OCI-LY7 (cell line): ENCODE measurements around the gene MICAL3. TPM values are rescaled to one million over a fixed set of nuclear protein-coding genes. Genes with fewer than 3 reads are reported as not detected.

ENCODE experiments used
- BruUV-seq: library from RNA; stranded (reverse); fragments of 400-500 nt; replicated peaks from 2 replicates; lab custom pipeline; 2021; lab: Mats Ljungman, UMichigan
- CTCF ChIA-PET: fragments of 300-600 bp; sonication (Branson Sonifier 250); formaldehyde crosslinking; loops from one replicate; lab custom pipeline; 2022; ENCODE audit warnings: antibody characterized with exemption; ENCODE audit not compliant: unreplicated experiment; lab: Charles Lee
- POLR2A ChIA-PET: fragments of 300-600 bp; sonication (Branson Sonifier 250); formaldehyde crosslinking; loops from one replicate; lab custom pipeline; 2022; ENCODE audit warnings: antibody characterized with exemption; lab: Charles Lee
- DNase-seq: peaks from one replicate; pipeline ENCODE4 v3.0.0-alpha.2; 2015; ENCODE audit warnings: low spot score
- H2AFZ ChIP-seq: fragments of 200-600 bp; sonication (generic), shearing (Covaris generic); 2 replicates; pipeline ENCODE4 v1.6.1; 2014; ENCODE audit warnings: mild to moderate bottlenecking, antibody characterized with exemption, low read length, moderate library complexity
- H3K27ac ChIP-seq: fragments of 200-600 bp; sonication (generic); 2 replicates; pipeline ENCODE4 v1.5.1; 2014; ENCODE audit warnings: mixed run types, low read depth, mild to moderate bottlenecking, moderate library complexity, low read length, inconsistent platforms; ENCODE audit not compliant: poor library complexity, severe bottlenecking
- H3K36me3 ChIP-seq: fragments of 200-600 bp; sonication (generic); 2 replicates; pipeline ENCODE4 v1.6.1; 2014; ENCODE audit warnings: mild to moderate bottlenecking, antibody characterized with exemption, low read length, moderate library complexity, mixed read lengths; ENCODE audit not compliant: insufficient read depth
- H3K4me1 ChIP-seq: fragments of 200-600 bp; sonication (generic); 2 replicates; pipeline ENCODE4 v1.5.1; 2014; ENCODE audit warnings: mild to moderate bottlenecking, low read length; ENCODE audit not compliant: insufficient read depth, poor library complexity, severe bottlenecking
- H3K4me2 ChIP-seq: fragments of 200-600 bp; sonication (generic); 2 replicates; pipeline ENCODE4 v1.6.1; 2014; ENCODE audit warnings: mild to moderate bottlenecking, low read length
- H3K4me3 ChIP-seq: fragments of 200-600 bp; sonication (generic); 2 replicates; pipeline ENCODE4 v1.5.1; 2014; ENCODE audit warnings: mild to moderate bottlenecking, low read depth, low read length; ENCODE audit not compliant: poor library complexity, severe bottlenecking
- H3K79me2 ChIP-seq: fragments of 200-600 bp; sonication (generic); 2 replicates; pipeline ENCODE4 v1.6.1; 2016; ENCODE audit warnings: low read depth, mild to moderate bottlenecking, low read length, moderate library complexity, mixed read lengths; ENCODE audit not compliant: insufficient read depth
- H3K9me2 ChIP-seq: fragments of 200-600 bp; sonication (generic); 2 replicates; pipeline ENCODE4 v1.6.1; 2016; ENCODE audit warnings: mild to moderate bottlenecking, low read length, mixed read lengths; ENCODE audit not compliant: insufficient read depth
- H3K9me3 ChIP-seq: fragments of 200-600 bp; sonication (generic); 2 replicates; pipeline ENCODE4 v1.6.1; 2014; ENCODE audit warnings: mild to moderate bottlenecking, mixed run types, low read length, mixed read lengths
- H4K20me1 ChIP-seq: fragments of 200-600 bp; sonication (generic); 2 replicates; pipeline ENCODE4 v1.6.1; 2014; ENCODE audit warnings: mild to moderate bottlenecking, antibody characterized with exemption, low read length, moderate library complexity, mixed read lengths; ENCODE audit not compliant: insufficient read depth
- EZH2phosphoT487 ChIP-seq: fragments of 200-600 bp; sonication (generic); IDR thresholded peaks from 2 replicates; pipeline ENCODE4 v1.6.1; 2018; ENCODE audit warnings: low read depth, borderline replicate concordance, mild to moderate bottlenecking, mixed run types, antibody characterized with exemption, low read length, moderate library complexity, mixed read lengths
- intact Hi-C: fragments of 100-400 bp; cut with micrococcal nuclease; formaldehyde crosslinking; loops from one replicate; pipeline ENCODE4 v1.10.0; 2022; ENCODE audit not compliant: unreplicated experiment
- total RNA-seq, 2 experiments: library from RNA; depleted of rRNA in 1 of 2; stranded (reverse); fragments of >200 nt in 1 of 2; shearing (Covaris generic) in 1 of 2; gene quantifications; 2 replicates each; pipeline ENCODE4 v1.2.3, GENCODE V29; 2014 to 2022
- TF ChIP-seq, protein P1 (sequence below): fragments of 200-600 bp; sonication (generic); conservative IDR thresholded peaks from 2 replicates; pipeline ENCODE4 v1.5.1; 2014; ENCODE audit warnings: mild to moderate bottlenecking, antibody characterized with exemption, low read length, moderate library complexity, mixed read lengths

The MICAL3 gene
- total RNA-seq, 2 experiments from 2014 or later: 80.9 to 210 TPM

DNA sequence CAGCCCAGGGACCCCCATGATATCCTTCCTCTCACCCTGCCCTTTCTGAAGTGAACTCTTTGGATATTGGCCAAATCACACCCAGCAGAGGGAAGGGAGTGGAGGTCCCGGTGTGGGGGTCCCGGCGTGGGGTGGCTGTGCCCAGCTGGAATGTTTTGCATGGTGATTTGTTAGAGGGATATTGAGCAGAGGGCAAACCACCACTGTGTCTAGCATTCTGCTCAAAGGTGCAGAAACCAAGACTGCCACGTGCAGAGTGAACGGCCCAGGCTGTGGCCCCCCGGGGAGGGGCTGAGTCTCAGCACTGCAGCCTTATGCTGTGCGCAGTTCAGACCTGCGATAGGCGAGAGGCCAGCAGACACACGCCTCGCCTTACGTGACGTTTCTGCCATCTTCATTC, 242.2 kb downstream of the MICAL3 start:
- intact Hi-C loops: no loop called here
- ChIA-PET CTCF (no interaction called here), POLR2A (no interaction called here)
- DNase-seq: no peak
- TF ChIP-seq EZH2phosphoT487: no peak
- TF ChIP-seq, protein P1, sequence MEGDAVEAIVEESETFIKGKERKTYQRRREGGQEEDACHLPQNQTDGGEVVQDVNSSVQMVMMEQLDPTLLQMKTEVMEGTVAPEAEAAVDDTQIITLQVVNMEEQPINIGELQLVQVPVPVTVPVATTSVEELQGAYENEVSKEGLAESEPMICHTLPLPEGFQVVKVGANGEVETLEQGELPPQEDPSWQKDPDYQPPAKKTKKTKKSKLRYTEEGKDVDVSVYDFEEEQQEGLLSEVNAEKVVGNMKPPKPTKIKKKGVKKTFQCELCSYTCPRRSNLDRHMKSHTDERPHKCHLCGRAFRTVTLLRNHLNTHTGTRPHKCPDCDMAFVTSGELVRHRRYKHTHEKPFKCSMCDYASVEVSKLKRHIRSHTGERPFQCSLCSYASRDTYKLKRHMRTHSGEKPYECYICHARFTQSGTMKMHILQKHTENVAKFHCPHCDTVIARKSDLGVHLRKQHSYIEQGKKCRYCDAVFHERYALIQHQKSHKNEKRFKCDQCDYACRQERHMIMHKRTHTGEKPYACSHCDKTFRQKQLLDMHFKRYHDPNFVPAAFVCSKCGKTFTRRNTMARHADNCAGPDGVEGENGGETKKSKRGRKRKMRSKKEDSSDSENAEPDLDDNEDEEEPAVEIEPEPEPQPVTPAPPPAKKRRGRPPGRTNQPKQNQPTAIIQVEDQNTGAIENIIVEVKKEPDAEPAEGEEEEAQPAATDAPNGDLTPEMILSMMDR: no peak
- Histone ChIP-seq H3K36me3 (no peaks in the 10 kb centered on the region), H2AFZ (no peak overlapping the region), H3K79me2 (peaks cover 22% of the 10 kb centered on the region; the same call in 1 of the 2 replicates), H3K4me1 (peaks cover 50% of the 10 kb centered on the region), H3K9me3 (no peaks in the 10 kb centered on the region), H3K4me3 (no peak overlapping the region), H3K27ac (no peak overlapping the region), H4K20me1 (no peaks in the 10 kb centered on the region), H3K9me2 (no peaks in the 10 kb centered on the region), H3K4me2 (no peak overlapping the region)
- no TSS peak for BruUV-seq

DNA sequence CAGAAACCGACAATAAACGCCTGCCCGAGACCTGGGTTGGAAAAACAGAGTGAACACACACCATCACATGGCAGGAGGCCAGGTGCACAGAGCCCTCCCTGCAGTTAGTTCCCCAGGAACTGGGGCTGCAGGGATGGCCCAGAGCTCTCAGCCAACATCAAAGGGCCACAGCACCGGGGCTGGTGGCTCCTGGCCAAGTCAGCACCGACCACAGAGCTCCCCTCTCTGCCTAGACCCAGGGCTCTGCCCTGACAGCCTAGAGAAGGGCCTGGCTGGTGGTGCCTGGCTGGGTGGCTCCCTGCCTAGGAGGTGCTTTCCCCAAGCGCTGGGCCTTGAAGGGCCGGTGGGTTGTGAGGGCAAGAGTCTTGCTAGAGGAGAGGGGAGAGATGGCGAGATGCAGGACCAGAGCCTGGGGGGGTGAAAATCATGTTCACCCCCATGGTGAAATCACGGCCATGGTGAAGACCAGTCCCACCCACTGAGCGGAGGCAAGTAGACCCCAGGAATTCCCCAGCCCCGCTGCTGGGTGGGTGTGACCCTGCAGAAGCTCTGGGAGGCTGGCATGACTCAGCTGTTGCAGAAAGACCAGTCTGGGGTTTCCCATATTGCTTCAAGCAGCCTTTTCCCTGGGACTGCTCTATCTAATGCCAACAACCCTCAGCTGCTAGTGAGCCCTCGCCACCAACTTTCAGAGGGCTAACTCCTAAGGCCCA, 242.9 kb downstream of the MICAL3 start:
- Histone ChIP-seq H3K4me2 (peak overlapping the region; percentile 81; the same call in 1 of the 2 replicates), H4K20me1 (no peaks in the 10 kb centered on the region), H3K9me2 (no peaks in the 10 kb centered on the region), H3K79me2 (peaks cover 23% of the 10 kb centered on the region; the same call in 1 of the 2 replicates), H3K4me3 (no peak overlapping the region), H3K27ac (peak overlapping the region; percentile 22), H2AFZ (no peak overlapping the region), H3K36me3 (no peaks in the 10 kb centered on the region), H3K4me1 (peaks cover 48% of the 10 kb centered on the region), H3K9me3 (no peaks in the 10 kb centered on the region)
- POLR2A ChIA-PET: interaction anchor here (0.6 kb wide), 1 partner anchor 142 kb away, joined by 3 read pairs; no protein-coding TSS in a partner anchor
- peak; percentile 60 for DNase-seq
- CTCF ChIA-PET: no interaction called here
- BruUV-seq: no TSS peak
- intact Hi-C loops: no loop called here
- TF ChIP-seq EZH2phosphoT487: no peak
- TF ChIP-seq, protein P1: no peak
